GM21529 (cell line): ENCODE measurements around the gene SPTBN4.
"Not testable (repeated sequence)": the region's sequence is repeated elsewhere in the genome, so short reads cannot be mapped to it uniquely, and the experiment has no call there.

Experiments used
- ATAC-seq: cut with Tn5 transposase; IDR thresholded peaks from one replicate; pipeline ENCODE4 v1.9.1; 2021; ENCODE audit not compliant: unreplicated experiment

Gene SPTBN4

DNA sequence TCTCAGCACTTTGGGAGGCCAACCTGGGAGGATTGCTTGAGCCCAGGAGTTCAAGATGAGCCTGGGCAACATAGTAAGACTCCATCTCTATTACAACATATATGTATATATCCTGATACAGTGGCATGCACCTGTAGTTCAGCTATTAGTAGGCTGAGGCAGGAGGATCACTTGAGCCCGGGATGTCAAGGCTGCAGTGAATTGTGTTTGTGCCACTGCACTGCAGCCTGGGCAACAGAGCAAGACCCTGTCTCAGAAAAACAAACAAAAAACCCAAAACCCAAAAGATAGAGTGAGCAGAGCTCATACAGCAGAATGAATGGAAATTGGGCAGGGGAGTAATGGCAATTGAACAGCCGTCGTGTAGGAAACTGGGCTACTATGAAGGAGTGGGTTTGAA, 92.6 kb downstream of the SPTBN4 start:
- no peak for ATAC-seq

DNA sequence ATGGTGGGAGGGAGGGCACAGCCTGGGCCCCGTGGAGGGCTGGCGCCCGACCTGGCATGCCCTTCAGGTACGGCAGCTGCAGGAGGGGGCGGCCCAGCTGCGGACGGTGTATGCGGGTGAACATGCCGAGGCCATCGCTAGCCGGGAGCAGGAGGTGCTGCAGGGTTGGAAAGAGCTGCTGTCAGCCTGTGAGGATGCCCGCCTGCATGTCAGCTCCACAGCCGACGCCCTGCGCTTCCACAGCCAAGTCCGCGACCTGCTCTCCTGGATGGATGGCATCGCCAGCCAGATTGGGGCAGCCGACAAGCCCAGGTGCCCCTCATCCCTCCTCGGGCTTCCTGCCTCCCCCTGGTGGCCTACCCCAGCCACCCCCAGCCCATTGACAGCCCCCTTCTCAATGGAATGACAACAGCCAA, 93.3 kb downstream of the SPTBN4 start:
- ATAC-seq = no peak

DNA sequence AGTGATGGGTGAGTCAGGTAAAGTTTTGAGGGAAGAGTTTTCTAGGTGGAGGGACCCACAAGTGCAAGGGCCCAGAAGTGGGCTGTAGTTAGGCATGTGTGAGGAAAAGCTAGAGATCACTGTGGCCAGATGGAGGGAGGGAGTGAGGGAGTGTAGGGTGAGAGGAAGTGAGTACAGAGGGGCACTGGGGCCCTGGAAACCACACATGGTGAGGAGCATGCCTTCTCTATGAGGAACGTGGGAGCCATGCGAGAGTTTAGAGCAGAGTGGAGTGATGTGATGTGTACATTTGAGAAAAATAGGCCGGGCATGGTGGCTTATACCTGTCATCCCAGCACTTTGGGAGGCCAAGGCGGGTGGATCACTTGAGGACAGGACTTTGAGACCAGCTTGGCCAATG, 95.1 kb downstream of the SPTBN4 start:
- ATAC-seq = no peak

DNA sequence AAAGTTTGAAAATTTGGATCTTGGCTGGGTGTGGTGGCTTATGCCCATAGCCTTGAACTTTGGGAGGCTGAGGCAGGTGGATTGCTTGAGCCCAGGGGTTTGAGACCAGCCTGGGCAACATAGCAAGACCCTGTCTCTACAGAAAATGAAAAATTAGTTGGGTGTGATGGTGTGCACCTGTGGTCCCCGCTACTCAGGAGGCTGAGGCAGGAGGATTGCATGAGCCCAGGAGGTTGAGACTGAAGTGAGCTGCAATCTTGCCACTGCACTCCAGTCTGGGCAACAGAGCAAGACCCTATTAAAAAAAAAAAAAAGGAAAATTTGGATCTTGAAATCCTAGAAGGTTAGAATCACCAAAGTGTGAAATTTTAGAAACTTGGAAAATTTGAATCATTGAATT, 97.7 kb downstream of the SPTBN4 start:
- ATAC-seq = not testable (repeated sequence)

DNA sequence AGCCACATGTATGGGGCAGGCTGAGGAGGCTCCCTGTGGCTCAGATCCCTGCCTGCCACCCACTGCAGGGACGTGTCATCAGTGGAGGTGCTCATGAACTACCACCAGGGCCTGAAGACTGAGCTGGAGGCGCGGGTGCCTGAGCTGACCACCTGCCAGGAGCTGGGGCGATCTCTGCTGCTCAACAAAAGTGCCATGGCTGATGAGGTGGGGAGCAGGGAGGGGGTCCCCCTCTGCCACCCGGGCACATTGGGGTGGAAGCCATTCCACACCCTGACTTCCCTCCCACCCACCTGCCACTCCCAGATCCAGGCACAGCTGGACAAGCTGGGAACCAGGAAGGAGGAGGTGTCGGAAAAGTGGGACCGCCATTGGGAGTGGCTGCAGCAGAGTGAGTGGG, 98.6 kb downstream of the SPTBN4 start:
- no peak for ATAC-seq

DNA sequence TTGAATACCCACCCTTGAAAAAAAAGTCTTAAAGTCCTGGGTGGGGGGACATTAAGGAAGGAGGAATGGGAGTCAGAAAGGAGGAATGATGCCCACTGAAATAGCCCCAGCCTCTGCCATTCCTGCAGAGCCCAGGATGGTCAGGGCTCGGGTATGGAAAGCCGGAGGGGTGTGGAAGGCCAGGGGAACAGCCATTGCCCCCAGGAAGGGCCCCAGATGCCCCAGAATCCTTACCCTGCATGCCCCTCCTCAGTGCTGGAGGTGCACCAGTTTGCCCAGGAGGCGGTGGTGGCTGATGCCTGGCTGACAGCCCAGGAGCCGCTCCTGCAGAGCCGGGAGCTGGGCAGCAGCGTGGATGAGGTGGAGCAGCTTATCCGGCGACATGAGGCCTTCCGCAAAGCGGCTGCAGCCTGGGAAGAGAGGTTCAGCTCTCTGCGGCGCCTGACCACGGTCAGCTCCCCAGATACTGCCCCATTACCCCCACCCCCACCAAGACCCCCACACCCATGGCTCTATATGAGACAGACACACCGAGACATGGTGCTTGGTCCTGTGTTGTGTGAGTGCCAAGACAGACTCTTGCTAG, 99.2 kb downstream of the SPTBN4 start:
- ATAC-seq = no peak

DNA sequence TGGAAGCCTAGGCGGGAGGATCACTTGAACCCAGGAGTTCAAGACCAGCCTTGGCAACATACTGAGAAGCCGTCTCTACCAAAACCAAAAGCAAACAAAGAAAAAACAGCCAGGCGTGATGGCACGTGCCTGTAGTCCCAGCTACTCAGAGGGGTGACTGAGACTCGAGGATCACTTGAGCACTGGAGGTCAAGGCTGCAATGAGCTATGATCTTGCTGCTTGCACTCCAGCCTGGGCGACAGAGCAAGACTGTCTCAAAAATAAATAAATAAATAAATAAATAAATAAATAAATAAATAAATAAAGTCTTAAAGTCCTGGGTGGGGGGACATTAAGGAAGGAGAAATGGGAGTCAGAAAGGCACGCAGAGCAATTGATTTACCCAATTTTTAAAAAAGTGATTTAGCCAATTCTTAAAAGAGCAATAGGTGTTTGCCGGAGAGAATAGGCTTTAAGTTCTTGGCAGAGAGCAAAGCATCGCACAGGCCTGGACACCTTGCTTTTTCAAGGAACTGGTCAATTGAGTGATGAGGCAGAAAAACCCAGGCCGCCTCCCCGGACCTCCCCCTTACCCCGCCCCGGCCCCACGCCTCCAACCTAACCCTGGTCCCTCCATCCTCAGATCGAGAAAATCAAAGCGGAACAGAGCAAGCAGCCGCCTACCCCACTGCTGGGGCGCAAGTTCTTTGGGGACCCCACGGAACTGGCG, 100.4 kb downstream of the SPTBN4 start:
- ATAC-seq = no peak

DNA sequence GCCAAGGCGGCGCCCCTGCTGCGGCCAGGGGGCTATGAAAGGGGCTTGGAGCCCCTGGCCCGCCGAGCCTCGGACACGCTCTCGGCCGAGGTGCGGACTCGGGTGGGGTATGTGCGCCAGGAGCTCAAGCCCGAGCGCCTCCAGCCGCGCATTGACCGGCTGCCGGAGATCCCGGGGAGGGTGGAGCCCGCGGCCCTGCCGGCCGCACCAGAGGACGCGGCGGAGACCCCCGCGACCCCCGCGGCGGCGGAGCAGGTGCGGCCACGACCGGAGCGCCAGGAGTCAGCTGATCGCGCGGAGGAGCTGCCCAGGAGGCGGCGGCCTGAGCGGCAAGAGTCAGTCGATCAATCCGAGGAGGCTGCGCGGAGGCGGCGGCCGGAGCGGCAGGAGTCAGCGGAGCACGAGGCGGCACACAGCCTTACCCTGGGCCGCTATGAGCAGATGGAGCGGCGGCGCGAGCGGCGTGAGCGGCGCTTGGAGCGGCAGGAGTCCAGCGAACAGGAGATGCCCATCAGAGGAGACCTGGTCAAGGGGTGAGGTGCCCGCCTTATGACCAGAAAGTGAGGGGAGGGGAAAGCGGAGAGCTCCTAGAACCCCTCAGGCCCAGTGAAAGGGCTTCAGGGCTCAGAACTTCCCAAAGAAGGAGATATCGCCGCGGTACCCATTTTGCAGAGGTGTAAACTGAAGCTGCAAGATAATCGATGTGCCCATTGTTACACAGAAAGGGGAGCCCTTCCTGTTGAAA, 101.1 kb downstream of the SPTBN4 start:
- ATAC-seq = no peak

DNA sequence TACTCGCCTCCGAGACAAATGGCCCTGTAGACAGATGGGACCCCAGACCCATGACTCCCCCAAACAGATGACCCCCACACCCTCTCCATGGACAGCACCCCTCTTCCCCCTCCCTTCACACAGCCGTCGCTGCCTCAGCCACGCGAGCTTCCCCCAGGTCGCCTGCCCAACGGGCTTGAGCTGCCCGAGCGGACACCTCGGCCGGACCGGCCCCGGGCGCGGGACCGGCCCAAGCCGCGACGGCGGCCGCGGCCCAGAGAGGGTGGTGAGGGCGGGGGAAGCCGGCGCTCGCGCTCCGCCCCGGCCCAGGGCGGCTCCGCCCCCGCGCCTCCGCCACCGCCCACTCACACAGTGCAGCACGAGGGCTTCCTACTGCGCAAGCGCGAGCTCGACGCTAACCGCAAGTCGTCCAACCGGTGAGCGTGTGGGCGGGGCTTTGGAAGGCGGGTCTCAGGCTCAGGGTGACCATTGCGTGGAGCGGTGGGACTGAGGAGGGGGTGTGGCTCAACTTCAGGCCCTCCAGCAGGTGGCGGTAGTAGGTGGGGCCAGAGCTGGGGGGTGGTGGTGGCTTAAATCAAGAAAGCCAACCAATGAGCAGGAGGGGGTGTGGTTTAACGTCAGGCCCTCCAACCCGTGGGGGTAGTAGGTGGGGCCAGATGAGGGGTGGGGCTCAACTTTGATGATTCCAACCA, 103.7 kb downstream of the SPTBN4 start:
- ATAC-seq = peak; percentile 85

DNA sequence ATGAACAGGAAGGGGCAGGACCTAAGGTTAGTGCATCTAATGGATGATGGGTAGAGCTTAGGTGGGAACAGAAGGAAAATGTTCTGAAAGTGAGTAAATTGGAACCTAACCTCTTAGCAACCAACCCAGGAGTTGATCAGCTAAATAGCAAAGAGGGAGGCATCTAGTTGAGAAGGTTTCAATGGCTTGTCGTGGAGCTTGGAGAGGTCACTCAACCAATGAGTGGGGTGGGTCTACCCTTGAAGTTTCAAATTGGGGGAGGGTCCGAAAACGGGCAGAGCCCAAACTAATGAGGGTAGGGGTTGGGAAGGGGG, 104.2 kb downstream of the SPTBN4 start:
- ATAC-seq = no peak

DNA sequence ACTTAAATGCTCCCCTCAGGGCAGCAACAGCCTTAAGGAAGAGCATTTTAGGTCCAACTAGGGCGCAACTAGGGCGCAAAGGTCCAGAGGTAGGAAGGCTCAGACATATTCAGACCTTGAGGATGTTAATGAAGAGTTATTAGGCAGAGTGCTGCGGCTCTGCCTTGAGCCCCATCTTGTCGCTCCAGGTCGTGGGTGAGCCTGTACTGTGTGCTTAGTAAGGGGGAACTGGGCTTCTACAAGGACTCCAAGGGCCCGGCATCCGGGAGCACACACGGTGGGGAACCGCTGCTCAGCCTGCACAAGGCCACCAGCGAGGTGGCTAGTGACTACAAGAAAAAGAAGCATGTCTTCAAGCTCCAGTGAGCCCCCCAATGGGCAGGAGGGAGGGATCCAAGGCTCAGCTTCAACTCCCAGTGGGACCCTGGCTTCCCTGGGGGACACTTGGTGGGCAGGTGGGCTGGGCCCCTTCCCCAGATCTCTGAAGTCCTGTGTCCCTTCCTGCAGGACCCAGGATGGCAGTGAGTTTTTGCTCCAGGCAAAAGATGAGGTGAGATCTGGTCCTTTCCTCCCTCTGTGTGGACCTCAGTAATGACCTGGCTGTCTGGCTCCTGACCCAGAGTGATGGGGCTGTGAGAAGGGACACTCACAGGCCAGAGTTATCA, 105.2 kb downstream of the SPTBN4 start:
- no peak for ATAC-seq

DNA sequence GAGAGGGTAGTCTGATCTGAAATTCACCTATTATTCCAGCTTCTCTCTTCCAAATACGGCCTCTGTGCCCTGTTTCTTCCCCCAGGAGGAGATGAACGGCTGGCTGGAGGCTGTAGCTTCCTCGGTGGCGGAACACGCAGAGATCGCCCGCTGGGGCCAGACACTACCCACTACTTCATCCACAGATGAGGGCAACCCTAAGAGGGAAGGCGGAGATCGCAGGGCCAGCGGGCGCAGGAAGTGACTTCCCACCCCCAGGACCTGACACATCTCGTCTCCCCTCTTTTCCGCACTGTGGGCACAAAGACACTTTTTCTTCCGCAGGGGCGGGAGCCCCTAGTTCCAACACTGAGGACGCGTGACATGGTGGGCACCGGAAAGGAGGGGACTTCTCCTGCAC, 108.5 kb downstream of the SPTBN4 start:
- no peak for ATAC-seq

DNA sequence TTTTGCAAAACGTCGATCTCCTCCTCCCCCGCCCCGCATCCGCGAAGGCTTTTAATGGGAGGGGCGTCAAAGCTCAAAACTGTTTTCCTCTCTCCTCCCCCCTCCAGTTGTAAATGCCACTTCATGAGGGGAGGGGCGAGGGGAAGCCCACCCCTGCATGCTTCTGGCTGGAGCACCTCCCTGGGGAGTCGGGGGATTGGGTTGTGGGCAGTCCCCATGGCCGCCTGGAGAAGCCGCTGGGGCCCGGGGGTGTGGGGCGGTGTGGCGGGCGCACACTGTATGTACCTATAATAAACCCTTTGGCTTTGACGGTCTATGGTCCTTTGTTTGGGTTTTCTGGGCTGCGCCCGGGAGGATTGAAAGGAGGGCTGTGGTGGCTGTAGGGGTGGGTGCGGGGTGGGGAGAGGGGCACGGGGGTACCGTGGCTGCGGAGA, 109.4 kb downstream of the SPTBN4 start:
- peak; percentile 27 for ATAC-seq

DNA sequence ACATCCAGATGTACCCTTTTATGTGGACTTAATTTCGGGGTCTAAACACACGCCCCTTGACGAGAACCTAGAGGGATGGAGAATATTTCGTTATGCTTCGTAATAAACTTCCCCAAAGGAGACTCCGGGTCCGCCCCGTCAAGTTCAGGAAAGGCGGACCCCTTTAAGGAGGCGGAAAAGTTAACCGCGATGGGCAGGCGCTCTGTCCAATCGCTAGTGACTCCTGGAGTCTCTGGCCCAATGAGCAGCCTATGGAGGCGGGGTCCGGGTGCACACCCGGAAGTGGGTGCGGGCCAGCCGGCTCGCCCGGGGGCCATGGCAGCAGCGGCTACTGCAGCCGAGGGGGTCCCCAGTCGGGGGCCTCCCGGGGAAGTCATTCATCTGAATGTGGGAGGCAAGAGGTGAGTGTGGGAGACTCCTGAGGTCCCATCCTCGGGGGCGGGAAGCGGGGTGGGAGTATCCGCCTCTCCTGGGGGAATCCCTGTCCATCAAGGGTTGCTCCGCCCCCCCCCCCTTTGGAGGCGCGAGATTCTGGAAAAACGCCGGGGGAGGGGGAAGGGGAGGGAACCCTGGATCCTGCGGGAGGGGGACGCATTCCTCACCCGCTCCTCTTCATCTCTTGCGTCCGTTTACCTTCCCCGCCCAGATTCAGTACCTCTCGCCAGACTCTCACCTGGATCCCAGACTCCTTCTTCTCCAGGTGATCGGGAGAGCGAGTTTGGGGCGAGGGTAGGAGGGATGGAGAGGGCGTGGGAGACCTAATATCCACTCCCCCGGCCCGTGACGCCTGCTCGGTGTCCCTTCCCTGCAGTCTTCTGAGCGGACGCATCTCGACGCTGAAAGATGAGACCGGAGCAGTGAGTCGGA, 110.0 kb downstream of the SPTBN4 start, which contains the start of gene SHKBP1:
Gene SHKBP1, plus strand, starts transcription at position 289 of the 867 bp plus-strand sequence. Its CDS starts 27 bp downstream, at position 316.
- ATAC-seq = peak; percentile 91

DNA sequence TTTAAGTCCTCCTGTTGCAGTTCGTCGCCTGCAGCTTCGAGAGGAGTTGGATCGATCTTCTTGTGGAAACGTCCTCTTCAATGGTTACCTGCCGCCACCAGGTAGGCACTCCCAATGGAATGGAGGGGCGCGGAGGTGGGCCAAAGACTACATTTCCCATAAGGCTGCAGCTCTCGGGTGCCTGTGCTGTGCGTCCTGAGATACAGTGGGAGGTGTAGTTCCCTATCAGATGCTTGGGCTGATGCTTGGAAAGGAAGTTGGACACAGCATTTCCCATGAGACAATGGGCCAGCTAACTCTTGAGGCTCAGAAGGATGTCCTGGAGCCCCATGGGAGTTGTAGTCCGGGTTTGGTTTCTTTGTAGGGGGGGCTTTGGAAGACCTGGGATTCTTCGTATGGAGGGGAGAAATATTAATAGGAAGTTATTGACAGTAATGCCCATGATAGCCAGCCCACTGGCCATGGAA, 111.7 kb downstream of the SPTBN4 start:
- no peak for ATAC-seq

DNA sequence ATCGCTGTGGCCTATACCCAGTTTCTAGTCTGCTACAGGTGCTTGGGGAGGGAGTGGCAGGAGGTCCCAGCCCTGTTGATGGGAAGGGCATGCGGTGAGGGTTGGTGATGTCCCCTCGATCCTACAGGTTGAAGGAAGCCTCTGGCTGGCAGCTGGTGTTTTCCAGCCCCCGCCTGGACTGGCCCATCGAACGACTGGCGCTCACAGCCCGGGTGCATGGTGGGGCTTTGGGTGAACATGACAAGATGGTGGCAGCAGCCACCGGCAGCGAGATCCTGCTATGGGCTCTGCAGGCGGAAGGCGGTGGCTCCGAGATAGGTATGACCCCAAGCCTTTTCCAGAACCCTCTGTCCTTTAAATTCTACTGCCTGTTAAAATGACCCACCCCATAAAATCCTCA, 113.8 kb downstream of the SPTBN4 start:
- no peak for ATAC-seq

DNA sequence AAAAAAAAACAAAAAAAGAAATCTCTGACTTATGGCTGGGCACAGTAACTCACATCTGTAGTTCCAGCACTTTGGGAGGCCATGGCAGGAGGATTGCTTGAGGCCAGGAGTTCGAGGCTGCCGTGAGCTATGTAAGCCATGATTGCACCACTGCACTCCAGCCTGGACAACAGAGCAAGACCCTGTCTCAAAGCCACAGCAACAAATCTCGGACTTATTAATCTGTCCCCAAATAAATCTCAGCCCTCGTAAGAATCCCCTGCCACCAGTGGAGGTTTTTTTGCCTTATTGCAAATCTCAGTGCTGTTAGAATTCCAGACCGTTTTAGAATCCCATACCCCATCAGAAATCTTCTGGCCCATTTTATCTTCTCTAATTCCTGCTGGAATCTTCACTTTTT, 114.7 kb downstream of the SPTBN4 start:
- ATAC-seq = no peak

DNA sequence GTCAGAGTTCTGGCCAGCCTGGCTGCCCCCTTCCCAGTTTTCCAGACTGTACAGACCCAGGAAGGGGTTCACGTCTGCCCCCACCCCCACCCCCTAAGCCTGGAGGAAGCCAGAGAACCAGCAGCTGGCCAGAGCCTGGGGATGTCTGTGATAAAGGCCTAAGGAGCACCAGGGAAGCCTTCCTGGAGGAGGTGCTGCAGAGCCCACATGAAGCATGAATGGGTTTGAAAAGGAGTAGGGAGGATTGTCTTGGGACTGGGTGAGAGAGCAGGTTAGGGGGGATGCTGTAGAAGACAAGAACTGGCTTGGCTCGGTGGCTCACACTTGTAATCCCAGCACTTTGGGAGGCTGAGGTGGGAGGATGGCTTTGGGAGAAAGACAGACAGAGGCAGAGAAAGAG, 115.7 kb downstream of the SPTBN4 start:
- no peak for ATAC-seq

DNA sequence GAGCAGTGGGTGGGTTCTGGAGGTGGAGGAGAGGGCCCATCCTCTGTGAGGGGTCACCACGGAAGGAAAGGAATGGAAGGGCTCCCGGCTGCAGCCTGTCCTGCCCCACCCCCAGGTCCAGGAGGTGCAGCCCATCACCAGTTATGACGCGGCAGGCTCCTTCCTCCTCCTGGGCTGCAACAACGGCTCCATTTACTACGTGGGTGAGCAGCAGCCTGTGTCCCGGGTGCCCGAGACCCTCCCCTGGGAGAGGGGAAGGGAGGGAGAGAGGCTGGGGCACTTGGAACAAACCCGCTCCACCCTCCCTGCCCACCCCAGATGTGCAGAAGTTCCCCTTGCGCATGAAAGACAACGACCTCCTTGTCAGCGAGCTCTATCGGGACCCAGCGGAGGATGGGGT, 116.5 kb downstream of the SPTBN4 start:
- no peak for ATAC-seq

DNA sequence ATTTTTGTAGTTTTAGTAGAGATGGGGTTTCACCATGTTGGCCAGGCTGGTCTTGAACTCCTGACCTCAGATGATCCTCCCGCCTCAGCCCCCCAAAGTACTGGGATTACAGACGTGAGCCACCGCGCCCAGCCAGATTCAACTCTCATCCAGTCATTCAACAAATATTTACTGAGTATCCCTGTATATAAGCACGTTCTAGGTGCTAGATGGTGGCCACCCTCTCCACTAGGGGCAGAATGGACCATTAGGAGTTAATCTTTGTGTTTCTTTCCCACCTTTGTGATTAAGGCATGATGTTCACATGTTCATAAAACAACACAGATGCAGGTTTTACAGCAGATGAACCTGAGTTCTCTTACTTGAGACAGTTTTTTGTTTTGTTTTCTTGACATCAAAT, 117.2 kb downstream of the SPTBN4 start:
- no peak for ATAC-seq
